PC-3 (cell line): Measurements from ENCODE around the gene VSIG10. TPM values are rescaled to one million over a fixed set of nuclear protein-coding genes. Genes with fewer than 3 reads are reported as not detected.

Source experiments
- ATAC-seq: fragments of 200-7000 bp; cut with Tn5 transposase; 2 replicates; pipeline ENCODE4 v1.9.1; 2020; ENCODE audit warnings: mild to moderate bottlenecking, moderate library complexity
- BruUV-seq: library from RNA; stranded (reverse); fragments of 400-500 nt; replicated peaks from 2 replicates; lab custom pipeline; 2021; lab: Mats Ljungman, UMichigan
- CTCF ChIA-PET: fragments of 300-600 bp; sonication (Branson Sonifier 250); formaldehyde crosslinking; loops from one replicate; lab custom pipeline; 2022; ENCODE audit warnings: antibody characterized with exemption; lab: Charles Lee
- POLR2A ChIA-PET: fragments of 300-600 bp; sonication (Branson Sonifier 250); formaldehyde crosslinking; loops from one replicate; lab custom pipeline; 2022; ENCODE audit warnings: antibody characterized with exemption; ENCODE audit not compliant: unreplicated experiment; lab: Charles Lee
- DNase-seq: peaks from one replicate; pipeline ENCODE4 v3.0.0-alpha.2; 2015
- H2AFZ ChIP-seq: fragments of 300-600 bp; sonication (generic); 2 replicates; pipeline ENCODE4 v1.6.0; 2016; ENCODE audit warnings: antibody characterized with exemption, low read length
- H3F3A ChIP-seq: fragments of 300-600 bp; sonication (generic); one replicate; pipeline ENCODE4 v1.6.0; 2017; ENCODE audit warnings: antibody characterized with exemption, low read length, control low read depth, mild to moderate bottlenecking; ENCODE audit not compliant: unreplicated experiment
- H3K27ac ChIP-seq: fragments of 300-600 bp; sonication (generic); 2 replicates; pipeline ENCODE4 v1.5.1; 2016; ENCODE audit warnings: mild to moderate bottlenecking, low read length
- H3K27me3 ChIP-seq: fragments of 300-600 bp; sonication (generic); 2 replicates; pipeline ENCODE4 v1.6.1; 2016; ENCODE audit warnings: low read length, mixed read lengths
- H3K36me3 ChIP-seq: fragments of 300-600 bp; sonication (generic); 2 replicates; pipeline ENCODE4 v1.6.1; 2016; ENCODE audit warnings: low read depth, mixed run types, low read length, mixed read lengths
- H3K4me1 ChIP-seq: fragments of 300-600 bp; sonication (generic); 2 replicates; pipeline ENCODE4 v1.5.1; 2016; ENCODE audit warnings: low read length; ENCODE audit not compliant: insufficient read depth
- H3K4me2 ChIP-seq: fragments of 300-600 bp; sonication (generic); 2 replicates; pipeline ENCODE4 v1.6.0; 2016; ENCODE audit warnings: low read length
- H3K4me3 ChIP-seq: fragments of 300-600 bp; sonication (generic); 2 replicates; pipeline ENCODE4 v1.5.1; 2016; ENCODE audit warnings: mild to moderate bottlenecking, low read length, mixed read lengths
- H3K79me2 ChIP-seq: fragments of 300-600 bp; sonication (generic); 2 replicates; pipeline ENCODE4 v1.6.1; 2017; ENCODE audit warnings: low read length, mixed read lengths
- H3K9ac ChIP-seq: fragments of 300-600 bp; sonication (generic); 2 replicates; pipeline ENCODE4 v1.6.0; 2016; ENCODE audit warnings: mild to moderate bottlenecking, low read length
- H3K9me2 ChIP-seq: fragments of 300-600 bp; sonication (generic); replicated peaks from 2 replicates; pipeline ENCODE4 v1.6.1; 2016; ENCODE audit warnings: mixed run types, low read length, mixed read lengths
- H3K9me3 ChIP-seq: fragments of 300-600 bp; sonication (generic); 2 replicates; pipeline ENCODE4 v1.6.1; 2016; ENCODE audit warnings: low read length, mixed read lengths
- H4K20me1 ChIP-seq: fragments of 300-600 bp; sonication (generic); 2 replicates; pipeline ENCODE4 v1.6.1; 2016; ENCODE audit warnings: low read length, mixed read lengths
- EZH2 ChIP-seq: fragments of 300-600 bp; sonication (generic); IDR thresholded peaks from one replicate; pipeline ENCODE4 v1.6.1; 2017; ENCODE audit warnings: antibody characterized with exemption, mild to moderate bottlenecking, low read length; ENCODE audit not compliant: unreplicated experiment
- EZH2phosphoT487 ChIP-seq: fragments of 300-600 bp; sonication (generic); IDR thresholded peaks from 2 replicates; pipeline ENCODE4 v1.6.1; 2018; ENCODE audit warnings: mild to moderate bottlenecking, antibody characterized with exemption, low read length, borderline replicate concordance
- intact Hi-C: fragments of 100-400 bp; cut with micrococcal nuclease; formaldehyde crosslinking; loops from 2 replicates; pipeline ENCODE4 v1.9.0; 2023
- total RNA-seq: library from RNA; depleted of rRNA; stranded (reverse); fragments of >200 nt; gene quantifications from 2 replicates; pipeline ENCODE4 v1.2.3, GENCODE V29; 2014
- TF ChIP-seq, protein P1 (sequence below): fragments of 300-600 bp; sonication (generic); conservative IDR thresholded peaks from 2 replicates; pipeline ENCODE4 v1.5.1; 2017; ENCODE audit warnings: antibody characterized with exemption, low read depth, mild to moderate bottlenecking, low read length

Gene VSIG10
- total RNA-seq, 1 experiment from 2014 or later, result 60.8 TPM

DNA sequence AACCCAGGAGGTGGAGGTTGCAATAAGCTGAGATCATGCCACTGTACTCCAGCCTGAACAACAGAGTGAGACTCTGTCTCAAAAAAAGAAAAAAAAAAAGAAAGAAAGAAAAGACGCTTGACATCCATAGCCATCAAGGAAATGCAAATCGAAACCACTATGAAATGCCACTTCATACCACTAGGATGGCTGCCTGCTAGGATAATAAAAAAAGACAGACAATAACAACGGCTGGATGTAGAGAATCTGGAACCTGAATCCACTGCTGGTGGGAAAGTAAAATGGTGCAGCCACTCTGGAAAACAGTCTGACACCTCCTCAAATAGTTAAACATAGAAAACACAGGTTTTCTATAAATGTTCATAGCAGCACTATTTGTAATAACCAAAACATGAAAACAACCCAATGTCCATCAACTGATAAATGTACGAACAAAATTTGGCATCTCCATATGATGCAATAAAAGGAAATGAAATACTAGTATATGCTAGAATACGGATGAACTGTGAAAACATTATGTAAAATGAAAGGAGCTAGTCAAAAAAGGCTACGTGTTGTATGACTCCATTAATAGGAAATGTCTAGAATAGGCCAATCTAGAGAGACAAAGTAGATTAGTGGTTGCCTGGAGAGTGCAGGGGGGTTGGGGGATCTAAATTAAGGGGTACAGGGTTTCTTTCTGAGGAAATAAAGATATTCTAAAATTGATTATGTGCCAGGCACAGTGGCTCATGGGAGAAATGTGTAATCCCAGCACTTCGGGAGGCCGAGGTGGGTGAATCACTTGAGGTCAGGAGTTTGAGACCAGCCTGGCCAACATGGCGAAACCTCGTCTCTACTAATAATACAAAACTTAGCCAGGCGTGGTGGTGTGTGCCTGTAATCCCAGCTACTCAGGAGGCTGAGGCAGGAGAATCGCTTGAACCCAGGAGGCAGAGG lies 52.6 kb downstream of the VSIG10 start:
- Histone ChIP-seq H3K4me1 (peaks cover 40% of the 10 kb centered on the region), H3K9me2 (no peaks in the 10 kb centered on the region), H3K4me2 (no peak overlapping the region), H3K9me3 (no peaks in the 10 kb centered on the region), H3K4me3 (no peak overlapping the region), H3K9ac (no peak overlapping the region), H4K20me1 (no peaks in the 10 kb centered on the region), H2AFZ (no peak overlapping the region), H3F3A (peaks cover 12% of the 10 kb centered on the region), H3K79me2 (peaks cover 63% of the 10 kb centered on the region), H3K27ac (0 out of 2 replicates have a peak overlapping the region, but pooled peaks have one; percentile 77), H3K36me3 (peaks cover 37% of the 10 kb centered on the region), H3K27me3 (no peaks in the 10 kb centered on the region)
- BruUV-seq, result no TSS peak
- intact Hi-C loops, result loop anchor here (5.0 to 10.0 kb wide), 2 partner anchors 366 to 1134 kb away; no protein-coding TSS in a partner anchor
- no peak for DNase-seq
- POLR2A ChIA-PET, result interaction anchor here (0.6 kb wide), 1 partner anchor 9 kb away, joined by 4 read pairs; no protein-coding TSS in a partner anchor
- CTCF ChIA-PET, result no interaction called here
- TF ChIP-seq EZH2 (no peak), EZH2phosphoT487 (no peak)
- TF ChIP-seq, protein P1, sequence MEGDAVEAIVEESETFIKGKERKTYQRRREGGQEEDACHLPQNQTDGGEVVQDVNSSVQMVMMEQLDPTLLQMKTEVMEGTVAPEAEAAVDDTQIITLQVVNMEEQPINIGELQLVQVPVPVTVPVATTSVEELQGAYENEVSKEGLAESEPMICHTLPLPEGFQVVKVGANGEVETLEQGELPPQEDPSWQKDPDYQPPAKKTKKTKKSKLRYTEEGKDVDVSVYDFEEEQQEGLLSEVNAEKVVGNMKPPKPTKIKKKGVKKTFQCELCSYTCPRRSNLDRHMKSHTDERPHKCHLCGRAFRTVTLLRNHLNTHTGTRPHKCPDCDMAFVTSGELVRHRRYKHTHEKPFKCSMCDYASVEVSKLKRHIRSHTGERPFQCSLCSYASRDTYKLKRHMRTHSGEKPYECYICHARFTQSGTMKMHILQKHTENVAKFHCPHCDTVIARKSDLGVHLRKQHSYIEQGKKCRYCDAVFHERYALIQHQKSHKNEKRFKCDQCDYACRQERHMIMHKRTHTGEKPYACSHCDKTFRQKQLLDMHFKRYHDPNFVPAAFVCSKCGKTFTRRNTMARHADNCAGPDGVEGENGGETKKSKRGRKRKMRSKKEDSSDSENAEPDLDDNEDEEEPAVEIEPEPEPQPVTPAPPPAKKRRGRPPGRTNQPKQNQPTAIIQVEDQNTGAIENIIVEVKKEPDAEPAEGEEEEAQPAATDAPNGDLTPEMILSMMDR, result no peak
- ATAC-seq, result no peak

DNA sequence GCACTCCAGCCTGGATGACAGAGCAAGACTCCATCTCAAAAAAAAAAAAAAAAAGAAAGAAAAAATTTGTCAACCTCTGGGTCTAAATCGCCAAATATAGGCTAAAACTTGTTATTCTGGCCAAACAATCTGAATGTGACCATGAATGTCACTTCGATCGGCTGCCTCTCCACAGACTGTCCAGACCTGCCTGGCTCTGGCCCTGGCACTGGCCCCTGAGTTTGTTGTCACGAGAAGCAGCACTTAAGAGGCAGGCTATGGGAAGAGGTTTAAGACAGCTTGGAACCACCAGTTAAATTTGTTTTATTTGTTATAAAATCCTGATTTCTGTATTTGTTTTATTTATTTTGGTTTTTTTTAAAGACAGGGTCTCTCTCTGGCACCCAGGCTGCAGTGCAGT lies 57.4 kb downstream of the VSIG10 start:
- H3K27me3 ChIP-seq, result no peaks in the 10 kb centered on the region
- CTCF ChIA-PET, result no interaction called here
- ATAC-seq, result no peak

More for the DNA sequence above, 57.4 kb downstream of the VSIG10 start:
- no TSS peak for BruUV-seq
- H3F3A ChIP-seq, result no peaks in the 10 kb centered on the region
- peaks cover 50% of the 10 kb centered on the region for H3K36me3 ChIP-seq
- H3K9me3 ChIP-seq, result no peaks in the 10 kb centered on the region
- TF ChIP-seq, protein P1, result no peak
- TF ChIP-seq EZH2, result no peak
- no peak for TF ChIP-seq EZH2phosphoT487
- no peak for DNase-seq
- intact Hi-C loops, result no loop called here
- H3K9ac ChIP-seq, result no peak overlapping the region
- H3K27ac ChIP-seq, result no peak overlapping the region
- POLR2A ChIA-PET, result no interaction called here
- H3K79me2 ChIP-seq, result peaks cover 28% of the 10 kb centered on the region
- no peak overlapping the region for H2AFZ ChIP-seq
- no peaks in the 10 kb centered on the region for H3K9me2 ChIP-seq
- H3K4me2 ChIP-seq, result no peak overlapping the region
- H3K4me3 ChIP-seq, result no peak overlapping the region
- H3K4me1 ChIP-seq, result peaks cover 3% of the 10 kb centered on the region; the same call in 1 of the 2 replicates
- no peaks in the 10 kb centered on the region for H4K20me1 ChIP-seq
